NCI-H2107 treated with DMSO at 0.1 percent for 48 hours (cell line): ENCODE measurements around the gene RLIM.
A peak's percentile ranks its signal among the peaks of the same experiment; 100 is the strongest.

Experiments
- DNase-seq: peaks from one replicate; lab custom pipeline; 2025; ENCODE audit not compliant: unreplicated experiment; lab: John Stamatoyannopoulos, UW

The RLIM gene

GRCh38 chrX:74536832-74537371 is 77.5 kb downstream of the RLIM start:
- no peak for DNase-seq

- peak; percentile 19 for DNase-seq
These were observed 78.1 kb downstream of the RLIM start for GRCh38 chrX:74536152-74536831.

GRCh38 chrX:74535408-74536151 is 78.8 kb downstream of the RLIM start:
- DNase-seq = peak; percentile 46
